DOHH2 (cell line): ENCODE measurements around the gene PIK3CA.

Experiments
- EZH2phosphoT487 ChIP-seq: fragments of 200-600 bp; sonication (generic); IDR thresholded peaks from 2 replicates; pipeline ENCODE4 v1.6.1; 2017; ENCODE audit warnings: borderline replicate concordance, mild to moderate bottlenecking, antibody characterized with exemption, low read length, moderate library complexity, mixed read lengths
- TF ChIP-seq, protein P1 (sequence below): fragments of 200-600 bp; sonication (generic); IDR thresholded peaks from one replicate; pipeline ENCODE4 v1.5.1; 2014; ENCODE audit warnings: antibody characterized with exemption, mild to moderate bottlenecking, low read depth, low read length; ENCODE audit not compliant: poor library complexity, severe bottlenecking

DNA sequence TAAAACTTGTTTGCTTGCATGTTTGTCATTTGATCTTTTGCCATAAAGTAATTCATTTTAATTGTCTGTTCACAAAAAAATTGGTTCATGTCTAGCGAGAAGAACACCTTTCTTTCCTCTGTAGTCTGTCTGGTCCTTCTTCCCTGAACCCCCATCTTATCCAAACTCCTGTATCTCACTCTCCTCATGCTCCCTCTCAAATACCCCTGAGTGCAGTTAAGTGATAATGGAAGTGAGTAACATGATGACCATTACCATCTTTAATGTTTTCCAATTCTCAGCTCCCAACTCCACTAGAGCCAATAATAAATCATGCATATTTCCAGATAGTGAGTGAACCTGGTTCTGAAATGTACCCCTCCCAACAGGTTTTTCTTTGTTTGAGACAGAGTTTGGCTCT lies 116.9 kb downstream of the PIK3CA start:
- TF ChIP-seq, protein P1, sequence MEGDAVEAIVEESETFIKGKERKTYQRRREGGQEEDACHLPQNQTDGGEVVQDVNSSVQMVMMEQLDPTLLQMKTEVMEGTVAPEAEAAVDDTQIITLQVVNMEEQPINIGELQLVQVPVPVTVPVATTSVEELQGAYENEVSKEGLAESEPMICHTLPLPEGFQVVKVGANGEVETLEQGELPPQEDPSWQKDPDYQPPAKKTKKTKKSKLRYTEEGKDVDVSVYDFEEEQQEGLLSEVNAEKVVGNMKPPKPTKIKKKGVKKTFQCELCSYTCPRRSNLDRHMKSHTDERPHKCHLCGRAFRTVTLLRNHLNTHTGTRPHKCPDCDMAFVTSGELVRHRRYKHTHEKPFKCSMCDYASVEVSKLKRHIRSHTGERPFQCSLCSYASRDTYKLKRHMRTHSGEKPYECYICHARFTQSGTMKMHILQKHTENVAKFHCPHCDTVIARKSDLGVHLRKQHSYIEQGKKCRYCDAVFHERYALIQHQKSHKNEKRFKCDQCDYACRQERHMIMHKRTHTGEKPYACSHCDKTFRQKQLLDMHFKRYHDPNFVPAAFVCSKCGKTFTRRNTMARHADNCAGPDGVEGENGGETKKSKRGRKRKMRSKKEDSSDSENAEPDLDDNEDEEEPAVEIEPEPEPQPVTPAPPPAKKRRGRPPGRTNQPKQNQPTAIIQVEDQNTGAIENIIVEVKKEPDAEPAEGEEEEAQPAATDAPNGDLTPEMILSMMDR, result no peak
- no peak for TF ChIP-seq EZH2phosphoT487
